Heart left ventricle (tissue), 16 donors: Measurements from ENCODE around the gene NME3. TPM values are rescaled to one million over a fixed set of nuclear protein-coding genes. Genes with fewer than 3 reads are reported as not detected.

Source experiments
- ATAC-seq, 4 donors: fragments of 200-7000 bp; cut with Tn5 transposase; one replicate each; pipeline ENCODE4 v1.9.1; 2020 to 2022; ENCODE audit warnings: moderate library complexity in 4 of 4, mild to moderate bottlenecking in 3 of 4, moderate number of reproducible peaks in 1 of 4
- DNase-seq, 5 donors: peaks; one replicate each; pipeline ENCODE4 v3.0.0-alpha.2; 2020
- H3K27ac ChIP-seq, 12 donors: fragments of 200-600 bp; sonication (generic) in 4 of 12; one replicate each; pipeline versions ENCODE4 v1.5.0 to v1.8.0; 2016 to 2022; ENCODE audit warnings: mild to moderate bottlenecking in 2 of 12
- H3K27me3 ChIP-seq, 9 donors: fragments of 200-600 bp; sonication (generic) in 2 of 9; one replicate each; pipeline versions ENCODE4 v1.5.1 to v1.8.0; 2016 to 2022; ENCODE audit warnings: mild to moderate bottlenecking in 3 of 9
- H3K36me3 ChIP-seq, 9 donors: fragments of 200-600 bp; sonication (generic) in 2 of 9; one replicate each; pipeline versions ENCODE4 v1.5.0 to v1.8.0; 2018 to 2022; ENCODE audit warnings: mild to moderate bottlenecking in 2 of 9
- H3K4me1 ChIP-seq, 12 donors: fragments of 200-600 bp; sonication (generic) in 4 of 12; one replicate each; pipeline versions ENCODE4 v1.5.0 to v1.8.0; 2016 to 2022; ENCODE audit warnings: mild to moderate bottlenecking in 3 of 12
- H3K4me3 ChIP-seq, 12 donors: fragments of 200-600 bp; sonication (generic) in 4 of 12; one replicate each; pipeline versions ENCODE4 v1.5.0 to v1.8.0; 2017 to 2022; ENCODE audit warnings: mild to moderate bottlenecking in 9 of 12, moderate library complexity in 4 of 12
- H3K9me3 ChIP-seq, 12 donors: fragments of 200-600 bp; sonication (generic) in 4 of 12; one replicate each; pipeline versions ENCODE4 v1.5.0 to v1.8.0; 2016 to 2022; ENCODE audit warnings: mild to moderate bottlenecking in 1 of 12
- CTCF ChIP-seq, 12 donors: fragments of 200-600 bp; sonication (generic) in 4 of 12; IDR thresholded peaks; one replicate each; pipeline versions ENCODE4 v1.5.0 to v1.8.0; 2018 to 2022; ENCODE audit warnings: antibody characterized with exemption in 12 of 12, mild to moderate bottlenecking in 5 of 12
- POLR2A ChIP-seq, 2 donors: fragments of 450-650 bp; IDR thresholded peaks; one replicate each; pipeline ENCODE4 v1.6.1; 2017; ENCODE audit warnings: antibody characterized with exemption in 2 of 2, mild to moderate bottlenecking in 2 of 2, moderate library complexity in 2 of 2
- WGBS, 4 donors: extraction: QIAGEN DNeasy Blood & Tissue Kit in 2 of 4; methylation state at CpG; one replicate each; pipeline versions ENCODE4 v1.1.5 to v1.1.7; 2013 to 2018; 5-methylcytosine and 5-hydroxymethylcytosine counted together
- intact Hi-C, 10 donors: fragments of 100-400 bp; cut with DNase I; formaldehyde crosslinking; loops; one replicate each; pipeline versions ENCODE4 v1.11.1 to v1.14.2; 2022
- polyA plus RNA-seq, 2 donors: library from polyadenylated mRNA; stranded (reverse); fragments of 200-250 nt; gene quantifications; one replicate each; pipeline ENCODE4 v1.2.3, GENCODE V29; 2013
- total RNA-seq, 9 donors: library from RNA; depleted of rRNA in 2 of 9; stranded (reverse); fragments of >200 nt in 2 of 9; fragmentation: NEBNext Ultra II Directional in 3 of 9; extraction: Animal tissue kit (Norgen Biotek cat#: 25700) in 3 of 9; gene quantifications; one replicate each; pipeline versions ENCODE4 v1.1.0 to v1.2.4, GENCODE V29; 2016 to 2023
- donor health status: ischemic (EF 13 %, LVEDD 7.1; RV severe dilation, severe dysfunction).
- donor health status: healthy with polysubstance abuse.
- donor health status: DM: no; HTN: yes; CAD: no.
- donor health status: DM: no; HTN: no; CAD: no.
- donor health status: ischemic (EF 25% LVEDD 6.9; RV normal size, moderate dysfunction).
- donor health status: ischemic (EF 25% LVEDD 5.7; RV mildly dilated, moderate dysfunction).
- donor health status: healthy.
- donor health status: DM: yes; HTN: yes; CAD: no.
- donor health status: ischemic (EF 35%, LVEDD 5.7; RV mildly dilated, moderate dysfunction).
- donor health status: nonischemic (EF 11% LVEDD 7.7; RV severe dilation, severe dysfunction).
- donor health status: DM: yes; HTN: yes; CAD: no.
- donor health status: PGD.
- donor health status: ischemic (EF 29% LVEDD 5.4; RV normal size, mild dysfunction).
- donor health status: nonischemic (EF 23%, LVEDD 6.1; RV moderate dilation, normal function).

Gene NME3
- total and polyA plus RNA-seq, 11 donors: 24.4 to 86.4 (median 31.3) TPM

- Histone ChIP-seq H3K27me3 (no peaks in the 10 kb centered on the region), H3K27ac (no peak overlapping the region), H3K9me3 (no peaks in the 10 kb centered on the region), H3K36me3 (peaks cover 0 to 55% (median 32%) of the 10 kb centered on the region in 9 donors), H3K4me3 (no peak overlapping the region), H3K4me1 (peaks cover 0 to 15% (median 4%) of the 10 kb centered on the region in 12 donors)
- intact Hi-C loops: no loop called here
- TF ChIP-seq CTCF (IDR thresholded peaks at IDR 0.05) (no peak), POLR2A (IDR thresholded peaks at IDR 0.05) (no peak)
- ATAC-seq: no peak
- 89 to 92% (median 92%) methylated on average over 11 to 25 of the region's 25 CpGs for WGBS, 4 donors
- DNase-seq: peak in 3 of 5 donors; percentile 6 to 26 (median 16)
Observed at GRCh38 chr16:1789643-1790045, 18.3 kb upstream of the NME3 start.

GRCh38 chr16:1788708-1789100, 17.4 kb upstream of the NME3 start:
- Histone ChIP-seq H3K27me3 (no peaks in the 10 kb centered on the region), H3K36me3 (peaks cover 0 to 55% (median 32%) of the 10 kb centered on the region in 9 donors), H3K4me3 (no peak overlapping the region), H3K27ac (no peak overlapping the region), H3K4me1 (peaks cover 0 to 24% (median 7%) of the 10 kb centered on the region in 12 donors), H3K9me3 (no peaks in the 10 kb centered on the region)
- no peak for TF ChIP-seq CTCF (IDR thresholded peaks at IDR 0.05)
- WGBS, 4 donors: 58 to 70% (median 65%) methylated on average over 5 to 19 of the region's 19 CpGs
- intact Hi-C loops: no loop called here
- peak in 1 of 4 donors; percentile 4 for ATAC-seq
- DNase-seq: peak in 3 of 5 donors; percentile 8 to 20 (median 17)

GRCh38 chr16:1788095-1788707, 16.9 kb upstream of the NME3 start:
- intact Hi-C loops: no loop called here
- Histone ChIP-seq H3K36me3 (peaks cover 0 to 55% (median 32%) of the 10 kb centered on the region in 9 donors), H3K4me1 (peaks cover 0 to 29% (median 12%) of the 10 kb centered on the region in 12 donors), H3K27me3 (no peaks in the 10 kb centered on the region), H3K4me3 (no peak overlapping the region), H3K27ac (no peak overlapping the region), H3K9me3 (no peaks in the 10 kb centered on the region)
- peak in 3 of 5 donors; percentile 9 to 26 (median 17) for DNase-seq
- ATAC-seq: peak in 1 of 4 donors; percentile 6
- 89 to 92% (median 91%) methylated on average over 33 to 38 of the region's 38 CpGs for WGBS, 4 donors
- no peak for TF ChIP-seq POLR2A (IDR thresholded peaks at IDR 0.05)
- TF ChIP-seq CTCF (IDR thresholded peaks at IDR 0.05): no peak

GRCh38 chr16:1787322-1788094, 16.2 kb upstream of the NME3 start:
- no peaks in the 10 kb centered on the region for H3K27me3 ChIP-seq
- H3K36me3 ChIP-seq: peaks cover 0 to 55% (median 32%) of the 10 kb centered on the region in 9 donors
- intact Hi-C loops: no loop called here
- DNase-seq (peak in 2 of 5 donors; percentile 7 to 26), ATAC-seq (no peak)
- no peak overlapping the region for H3K27ac ChIP-seq
- H3K4me3 ChIP-seq: no peak overlapping the region
- TF ChIP-seq POLR2A (IDR thresholded peaks at IDR 0.05) (no peak), CTCF (IDR thresholded peaks at IDR 0.05) (no peak)
- 89 to 92% (median 92%) methylated on average over 36 to 44 of the region's 44 CpGs for WGBS, 4 donors
- H3K9me3 ChIP-seq: no peaks in the 10 kb centered on the region
- H3K4me1 ChIP-seq: peaks cover 0 to 30% (median 12%) of the 10 kb centered on the region in 12 donors
